GM10266 (cell line): Measurements from ENCODE around the gene MBD5.
"Not testable (repeated sequence)": the region's sequence is repeated elsewhere in the genome, so short reads cannot be mapped to it uniquely, and the experiment has no call there.

Source experiments
- DNase-seq: peaks from one replicate; pipeline ENCODE4 v3.0.0; 2012; ENCODE audit errors: extremely low spot score
- TF ChIP-seq, protein P1 (sequence below): IDR thresholded peaks from 2 replicates; pipeline ENCODE4 v1.5.1; 2012; ENCODE audit warnings: mild to moderate bottlenecking, low read depth; ENCODE audit not compliant: control insufficient read depth, insufficient read depth; ENCODE audit errors: missing control alignments

MBD5 gene

DNA sequence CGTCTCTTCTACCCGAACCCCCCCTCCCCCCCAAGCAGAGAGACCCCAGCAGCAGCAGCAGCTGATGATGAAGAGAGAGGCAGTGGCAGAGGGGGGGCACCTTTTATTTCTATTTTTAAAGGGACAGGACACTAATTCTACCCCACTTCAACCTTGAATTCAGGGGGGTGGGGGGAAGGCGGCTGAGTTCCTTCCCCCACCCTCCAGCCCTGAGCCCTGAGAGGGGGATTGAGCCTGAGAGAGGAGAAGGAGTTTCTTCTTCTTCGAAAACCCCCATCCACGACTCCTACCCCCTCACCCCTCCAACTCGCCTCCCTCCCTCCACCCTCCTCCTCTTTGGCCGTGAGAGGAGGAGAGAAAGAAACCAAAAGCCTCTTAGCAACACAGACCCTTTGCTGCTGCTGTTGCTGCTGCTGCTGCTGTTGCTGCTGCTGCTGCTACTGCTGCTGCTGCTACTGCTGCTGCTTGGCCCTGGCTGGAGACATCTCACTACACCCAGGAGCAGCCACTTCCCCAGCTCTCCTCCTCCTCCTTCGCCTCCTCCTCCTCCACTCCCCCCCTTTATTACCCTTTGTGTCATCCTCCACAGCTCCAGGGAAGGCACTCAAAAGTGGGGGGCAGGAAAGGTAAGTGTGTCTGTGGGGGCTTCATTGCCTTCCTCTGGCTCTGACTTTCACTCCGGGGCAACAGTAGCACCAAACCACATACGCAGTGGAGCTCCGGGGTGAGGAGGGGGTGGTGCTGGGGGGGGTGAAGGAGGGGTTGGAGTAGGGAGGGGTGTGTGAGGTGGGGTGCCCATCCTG lies at the start of gene MBD5:
MBD5 (plus strand) TSS at position 33 of the 803 bp plus-strand sequence.
- peak; percentile 19 for DNase-seq
- TF ChIP-seq, protein P1, sequence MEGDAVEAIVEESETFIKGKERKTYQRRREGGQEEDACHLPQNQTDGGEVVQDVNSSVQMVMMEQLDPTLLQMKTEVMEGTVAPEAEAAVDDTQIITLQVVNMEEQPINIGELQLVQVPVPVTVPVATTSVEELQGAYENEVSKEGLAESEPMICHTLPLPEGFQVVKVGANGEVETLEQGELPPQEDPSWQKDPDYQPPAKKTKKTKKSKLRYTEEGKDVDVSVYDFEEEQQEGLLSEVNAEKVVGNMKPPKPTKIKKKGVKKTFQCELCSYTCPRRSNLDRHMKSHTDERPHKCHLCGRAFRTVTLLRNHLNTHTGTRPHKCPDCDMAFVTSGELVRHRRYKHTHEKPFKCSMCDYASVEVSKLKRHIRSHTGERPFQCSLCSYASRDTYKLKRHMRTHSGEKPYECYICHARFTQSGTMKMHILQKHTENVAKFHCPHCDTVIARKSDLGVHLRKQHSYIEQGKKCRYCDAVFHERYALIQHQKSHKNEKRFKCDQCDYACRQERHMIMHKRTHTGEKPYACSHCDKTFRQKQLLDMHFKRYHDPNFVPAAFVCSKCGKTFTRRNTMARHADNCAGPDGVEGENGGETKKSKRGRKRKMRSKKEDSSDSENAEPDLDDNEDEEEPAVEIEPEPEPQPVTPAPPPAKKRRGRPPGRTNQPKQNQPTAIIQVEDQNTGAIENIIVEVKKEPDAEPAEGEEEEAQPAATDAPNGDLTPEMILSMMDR: no peak

DNA sequence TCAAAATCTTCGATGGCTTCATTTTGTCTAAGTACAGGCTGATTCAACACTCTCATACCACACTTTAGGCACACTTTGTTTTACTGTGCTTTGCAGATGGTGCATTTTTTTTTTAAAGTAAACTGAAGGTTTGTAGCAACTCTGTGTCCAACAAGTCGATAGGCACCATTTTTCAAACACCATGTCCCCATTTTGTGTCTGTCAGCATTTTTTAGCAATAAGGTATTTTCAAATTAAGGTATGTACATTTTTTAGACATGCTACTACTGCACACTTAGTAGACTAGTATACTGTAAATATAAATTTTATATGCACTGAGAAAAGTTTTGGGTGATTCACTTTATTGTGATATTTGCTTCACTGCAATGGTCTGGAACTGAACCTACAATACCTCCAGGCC lies 44.8 kb upstream of the MBD5 start:
- TF ChIP-seq, protein P1: no peak
- no peak for DNase-seq

DNA sequence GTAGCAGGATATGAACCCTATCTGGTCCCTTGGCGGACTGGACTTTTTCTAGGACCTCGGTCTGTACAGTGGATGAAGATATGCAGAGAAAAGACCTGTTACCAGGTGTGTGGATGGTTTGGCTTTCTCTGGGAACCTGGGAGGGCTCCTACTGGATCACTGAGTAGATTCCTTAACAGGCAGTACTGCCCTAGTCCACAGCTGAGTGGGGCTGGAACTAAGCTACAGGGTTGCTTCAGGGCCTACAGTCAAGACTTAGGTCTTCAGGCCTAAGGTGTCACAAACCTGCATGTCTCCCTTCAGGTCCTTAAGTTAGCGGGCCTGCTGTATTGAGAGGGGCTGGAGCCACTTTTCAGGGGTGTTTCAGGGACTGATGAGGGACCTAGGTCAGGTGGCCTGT lies 43.2 kb upstream of the MBD5 start:
- TF ChIP-seq, protein P1: no peak

DNA sequence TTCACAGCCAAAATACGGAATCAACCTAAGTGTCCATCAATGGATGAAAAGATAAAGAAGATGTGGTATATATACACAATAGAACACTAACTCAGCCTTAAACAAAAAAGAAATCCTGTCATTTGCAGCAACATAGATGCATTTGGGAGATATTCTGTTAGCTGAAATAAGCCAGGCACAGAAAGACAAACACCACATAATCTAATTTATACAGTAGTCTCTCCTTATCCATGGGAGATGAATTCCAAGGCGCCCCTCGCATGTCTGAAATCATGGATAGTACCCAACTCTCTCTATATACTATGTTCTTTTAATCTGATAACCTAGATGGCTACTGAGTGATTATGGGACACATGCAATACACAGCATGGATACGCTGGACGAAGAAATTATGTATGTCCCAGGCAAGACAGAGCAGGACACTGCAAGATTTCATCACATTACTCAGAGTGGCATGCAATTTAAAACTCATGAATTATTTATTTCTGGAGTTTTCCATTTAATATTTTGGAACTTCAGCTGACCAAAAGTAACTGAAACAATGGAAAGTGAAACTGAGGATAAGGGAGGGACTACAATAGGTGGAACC lies 39.9 kb upstream of the MBD5 start:
- no peak for DNase-seq
- TF ChIP-seq, protein P1: no peak

More for the DNA sequence above, 43.2 kb upstream of the MBD5 start:
- DNase-seq: no peak

DNA sequence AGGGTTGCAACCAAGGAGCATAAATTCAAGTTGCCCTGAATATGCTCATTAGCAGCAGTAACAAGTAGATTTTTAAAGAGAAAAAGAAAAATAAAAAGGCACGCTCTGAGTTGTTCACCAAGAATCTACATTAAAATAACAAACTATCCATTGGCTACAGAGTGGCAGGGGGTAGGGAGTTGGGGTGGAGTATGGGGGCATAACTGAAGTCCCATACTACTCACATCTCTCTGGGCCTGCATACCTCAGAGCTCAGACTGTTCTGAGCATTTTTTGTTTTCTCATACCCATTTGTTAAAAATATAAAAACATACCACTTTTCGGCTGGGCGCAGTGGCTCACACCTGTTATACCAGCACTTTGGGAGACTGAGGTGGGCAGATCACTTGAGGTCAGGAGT lies 31.8 kb upstream of the MBD5 start:
- TF ChIP-seq, protein P1: no peak

DNA sequence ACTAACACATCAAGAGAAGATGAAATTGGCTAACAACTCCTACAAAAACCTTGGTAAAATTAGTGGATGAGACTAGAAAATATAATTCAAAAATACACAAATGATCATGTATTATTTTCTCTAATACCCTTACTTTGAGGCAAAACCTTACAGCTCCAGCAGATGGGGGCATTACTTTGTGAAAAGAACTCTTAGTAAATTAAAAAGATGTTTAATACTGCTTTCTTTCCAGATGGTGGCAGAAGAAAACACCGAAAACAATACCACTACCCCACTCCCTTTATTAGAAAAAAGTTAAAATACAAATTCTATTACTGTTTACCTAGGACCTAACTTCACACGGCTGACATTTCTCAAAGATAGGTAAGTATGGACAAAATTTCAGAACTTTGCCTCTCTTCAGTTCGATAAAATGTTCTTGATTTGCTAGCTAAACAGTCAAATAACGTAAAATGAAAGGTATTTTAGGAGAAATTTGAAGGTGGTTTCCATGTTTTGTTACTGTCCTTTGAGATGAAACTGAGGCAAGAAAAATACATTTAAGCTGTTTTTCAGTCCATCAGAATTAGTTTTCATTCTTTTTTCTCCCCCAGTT lies 31.0 kb upstream of the MBD5 start:
- TF ChIP-seq, protein P1: peak; percentile 56
- DNase-seq: peak; percentile 49

More for the DNA sequence above, 31.8 kb upstream of the MBD5 start:
- no peak for DNase-seq

DNA sequence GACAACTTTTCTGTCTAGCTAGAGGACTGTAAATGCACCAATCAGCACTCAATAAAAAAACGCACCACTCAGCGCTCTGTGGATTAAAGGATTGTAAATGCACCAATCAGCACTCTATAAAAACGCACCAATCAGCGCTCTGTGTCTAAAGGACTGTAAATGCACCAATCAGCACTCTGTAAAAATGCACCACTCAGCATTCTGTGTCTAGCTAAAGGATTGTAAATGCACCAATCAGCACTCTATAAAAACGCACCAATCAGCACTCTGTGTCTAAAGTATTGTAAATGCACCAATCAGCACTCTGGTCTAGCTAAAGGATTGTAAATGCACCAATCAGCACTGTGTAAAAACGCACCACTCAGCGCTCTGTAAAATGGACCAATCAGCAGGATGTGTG lies 25.9 kb upstream of the MBD5 start:
- not testable (repeated sequence) for DNase-seq
